ENCODE measurements around the gene MYEF2.

- TF ChIP-seq USF2 (IDR thresholded peaks at IDR 0.05; ENCODE audit: borderline replicate concordance, low read depth, low read length) (no peak), POLR2A (IDR thresholded peaks at IDR 0.05; ENCODE audit: low read depth, low read length) (no peak), CTCF (IDR thresholded peaks at IDR 0.05 in 2 of 3, conservative IDR thresholded peaks at IDR 0.05 in 1 of 3; ENCODE audit: control insufficient read depth in 2 of 3, extremely low read depth in 1 of 3, insufficient read depth in 1 of 3, low read depth in 3 of 3, low read length in 3 of 3) (no peak), RBBP5 (conservative IDR thresholded peaks at IDR 0.05) (no peak), ETV6 (conservative IDR thresholded peaks at IDR 0.05 in 1 of 2, IDR thresholded peaks at IDR 0.05 in 1 of 2; ENCODE audit: borderline replicate concordance in 1 of 2, low read depth in 1 of 2) (no peak), EGR1 (IDR thresholded peaks at IDR 0.05; ENCODE audit: borderline replicate concordance in 1 of 2, low read depth in 2 of 2, low read length in 2 of 2) (no peak), ZNF217 (IDR thresholded peaks at IDR 0.05) (no peak), POLR2AphosphoS5 (IDR thresholded peaks at IDR 0.05; ENCODE audit: low read length) (no peak), EP300 (IDR thresholded peaks at IDR 0.05; ENCODE audit: borderline replicate concordance in 1 of 2, control insufficient read depth in 1 of 2, low read depth in 2 of 2, low read length in 2 of 2) (no peak)
Measured at GRCh38 chr15:48186271-48186670, 8.2 kb upstream of the MYEF2 start.
